VCaP (cell line): Measurements from ENCODE around the gene CILP2.

Experiments
- H3K27ac ChIP-seq: fragments of 450-650 bp; 2 replicates; pipeline ENCODE4 v1.5.1; 2017
- CTCF ChIP-seq: fragments of 450-650 bp; conservative IDR thresholded peaks from 2 replicates; pipeline ENCODE4 v1.5.1; 2017; ENCODE audit warnings: mild to moderate bottlenecking, moderate library complexity

CILP2 gene

DNA sequence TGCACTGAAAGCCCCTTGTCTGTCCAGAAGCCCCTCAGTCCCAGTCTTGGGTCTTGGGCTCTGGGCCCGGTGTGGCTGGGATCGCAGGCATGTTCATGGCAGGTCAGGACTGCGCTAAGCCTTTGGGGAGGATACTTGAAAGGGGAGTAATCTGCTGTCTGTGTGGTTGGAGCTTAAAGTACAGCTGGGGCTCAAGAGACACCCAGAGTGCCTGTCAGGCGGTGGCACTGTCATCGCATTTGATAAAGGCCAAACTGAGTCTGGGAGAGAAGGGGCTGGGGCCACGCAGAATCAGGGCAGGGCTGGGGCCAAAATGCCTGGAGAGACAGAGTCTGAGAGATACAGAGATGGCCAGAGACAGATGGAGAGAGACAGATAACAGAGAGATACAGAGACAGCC is 4.2 kb upstream of the CILP2 start:
- TF ChIP-seq CTCF: no peak
- no peak overlapping the region for H3K27ac ChIP-seq

DNA sequence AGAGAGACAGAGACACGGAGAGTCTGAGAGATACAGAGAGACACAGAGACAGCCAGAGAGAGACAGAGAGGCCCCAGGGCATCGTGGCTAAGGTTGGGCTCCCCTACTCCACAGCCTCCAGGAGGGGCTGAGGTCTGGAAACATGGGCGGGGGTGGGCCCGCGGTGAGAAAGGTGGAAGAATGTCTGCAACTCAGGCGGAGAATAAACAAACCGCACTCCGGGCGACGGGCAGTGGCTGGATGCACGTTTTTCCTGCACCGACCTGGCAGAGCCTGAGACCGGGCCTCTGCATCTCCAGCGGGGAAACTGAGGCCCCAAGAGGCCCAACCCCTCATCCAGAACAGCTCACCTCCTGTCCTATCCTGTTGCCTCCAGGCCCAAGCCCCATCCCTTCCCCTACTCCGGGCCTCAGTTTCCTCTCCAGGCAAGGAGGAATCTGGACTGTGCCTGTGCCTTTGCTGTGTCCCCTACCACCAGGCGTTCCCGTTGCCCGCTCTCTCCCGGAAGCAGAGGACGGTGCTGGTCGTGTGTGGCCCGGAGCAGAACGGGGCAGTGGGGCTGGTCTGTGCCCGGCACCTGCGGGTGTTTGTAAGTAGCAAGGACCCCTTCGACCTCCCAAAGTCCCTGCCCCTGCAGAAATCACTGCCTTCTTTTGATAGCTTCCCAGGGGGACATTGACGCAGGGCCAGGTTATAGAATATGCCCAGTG is 3.4 kb upstream of the CILP2 start:
- H3K27ac ChIP-seq: no peak overlapping the region

DNA sequence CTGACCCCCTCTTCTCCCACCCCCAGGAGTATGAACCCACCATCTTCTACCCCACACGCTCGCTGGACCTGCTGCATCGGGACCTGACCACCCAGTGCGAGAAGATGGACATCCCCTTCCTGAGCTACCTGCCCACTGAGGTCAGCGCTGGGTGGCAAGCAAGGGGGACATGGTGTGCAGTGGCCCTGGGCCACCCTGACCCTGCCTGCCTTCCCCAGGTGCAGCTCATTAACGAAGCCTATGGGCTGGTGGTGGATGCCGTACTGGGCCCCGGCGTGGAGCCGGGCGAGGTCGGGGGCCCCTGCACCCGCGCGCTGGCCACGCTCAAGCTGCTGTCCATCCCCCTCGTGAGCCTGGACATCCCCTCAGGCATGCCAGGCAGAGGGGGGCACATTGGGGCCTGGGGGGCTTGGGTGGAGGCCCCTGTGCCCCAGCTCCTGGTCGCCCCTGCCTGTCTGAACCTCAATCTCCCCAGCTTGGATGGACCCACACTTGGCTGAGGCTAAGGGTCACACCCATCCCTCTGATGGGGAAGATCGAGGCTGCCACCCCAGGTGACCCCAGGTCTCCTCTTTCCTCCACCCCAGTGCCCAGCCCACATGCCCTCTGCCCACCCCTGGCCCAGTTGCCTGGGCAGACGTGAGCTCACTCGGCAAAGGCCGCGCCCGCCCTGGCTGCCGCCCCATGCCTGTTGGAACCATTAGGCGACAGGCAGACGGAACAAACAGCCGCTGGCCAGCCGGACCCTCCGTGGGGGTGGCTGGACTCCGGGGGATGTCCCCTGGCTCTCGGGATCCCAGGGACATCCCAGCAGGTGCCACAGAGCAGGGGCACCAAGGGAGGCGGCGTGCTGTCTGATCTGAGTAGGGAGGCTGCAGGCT is 2.5 kb upstream of the CILP2 start:
- no peak for TF ChIP-seq CTCF
- no peak overlapping the region for H3K27ac ChIP-seq

More for the DNA sequence above, 3.4 kb upstream of the CILP2 start:
- no peak for TF ChIP-seq CTCF

DNA sequence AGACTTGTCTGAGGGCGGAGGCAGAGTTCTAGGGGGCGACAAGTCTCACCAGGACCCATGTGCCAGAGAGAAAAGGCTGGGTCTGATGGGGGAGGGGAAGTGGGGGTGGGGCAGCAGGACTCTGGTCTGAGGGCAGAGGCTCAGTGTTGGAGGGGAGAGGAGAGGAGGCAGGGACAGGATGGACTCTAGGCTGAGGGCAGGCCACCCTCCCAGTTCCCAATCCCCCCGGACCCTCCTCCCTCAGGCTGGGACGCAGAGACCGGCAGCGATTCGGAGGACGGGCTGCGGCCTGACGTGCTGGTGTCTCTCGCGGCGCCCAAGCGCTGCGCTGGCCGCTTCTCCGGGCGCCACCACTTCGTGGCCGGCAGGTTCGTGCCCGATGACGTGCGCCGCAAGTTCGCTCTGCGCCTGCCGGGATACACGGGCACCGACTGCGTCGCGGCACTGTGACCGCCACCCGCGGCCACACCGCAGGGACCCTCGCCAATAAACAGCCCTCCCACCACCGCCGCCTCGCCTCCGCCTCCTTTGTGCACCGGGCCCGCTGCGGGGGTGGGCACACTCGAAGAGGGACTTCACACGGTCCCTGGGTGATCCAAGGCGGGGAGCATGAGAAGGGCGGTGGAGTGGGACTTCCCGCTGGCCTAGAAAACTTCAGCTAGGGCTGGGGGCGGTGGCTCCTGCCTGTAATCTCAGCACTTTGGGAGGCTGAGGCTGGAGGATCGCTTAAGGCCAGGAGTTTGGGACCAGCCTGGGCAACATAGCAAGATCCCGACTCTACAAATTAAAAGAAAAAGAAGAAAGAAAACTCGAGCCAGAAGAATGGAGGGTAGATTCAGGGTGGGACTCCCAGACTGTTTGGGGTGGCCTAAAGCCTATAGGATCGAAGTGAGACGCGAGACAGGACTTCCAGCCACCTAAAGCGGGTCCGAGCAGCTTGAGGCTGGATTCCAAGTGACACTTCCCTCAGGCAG is 703 bp upstream of the CILP2 start:
- TF ChIP-seq CTCF: no peak
- H3K27ac ChIP-seq: no peak overlapping the region

GRCh38 chr19:19538785-19539166 is 711 bp downstream of the CILP2 start:
- no peak for TF ChIP-seq CTCF

DNA sequence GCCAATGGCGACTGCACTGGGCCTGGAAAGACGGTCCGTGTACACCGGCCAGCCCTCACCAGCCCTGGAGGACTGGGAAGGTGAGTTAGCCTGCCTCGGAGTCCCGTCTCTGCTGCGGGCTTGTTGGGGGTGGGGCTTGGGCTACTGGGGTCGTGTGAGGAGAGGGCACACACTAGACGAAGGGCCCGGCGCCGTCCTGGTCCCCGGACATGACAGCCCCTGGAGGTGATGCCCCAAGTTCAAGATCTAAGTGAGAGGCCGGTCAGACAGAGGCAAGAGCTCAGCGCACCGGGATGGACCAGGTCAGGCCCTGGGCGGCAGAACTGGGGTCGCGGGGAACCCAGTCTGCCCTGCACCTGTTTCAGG is 1.6 kb downstream of the CILP2 start:
- TF ChIP-seq CTCF: no peak
- H3K27ac ChIP-seq: no peak overlapping the region

More at GRCh38 chr19:19538785-19539166, 711 bp downstream of the CILP2 start:
- no peak overlapping the region for H3K27ac ChIP-seq
